Activated CD4-positive, alpha-beta T cell treated with anti-CD3 and anti-CD28 coated beads, Interleukin-2, amount 50 U/mL, for 16 hours (primary cell): Measurements from ENCODE around the gene NSFL1C.

Experiments used
- DNase-seq: peaks from one replicate; pipeline ENCODE4 v3.0.0-alpha.2; 2020

The NSFL1C gene

GRCh38 chr20:1484438-1485116, 17.9 kb upstream of the NSFL1C start:
- no peak for DNase-seq

- DNase-seq = no peak
These were observed 13.4 kb upstream of the NSFL1C start for GRCh38 chr20:1479831-1480595.

GRCh38 chr20:1478566-1478965, 11.9 kb upstream of the NSFL1C start:
- DNase-seq = no peak

- no peak for DNase-seq
These were observed 11.3 kb upstream of the NSFL1C start for GRCh38 chr20:1477896-1478490.

- DNase-seq = no peak
These were observed 8.4 kb upstream of the NSFL1C start for GRCh38 chr20:1474817-1475603.

GRCh38 chr20:1474325-1474724, 7.7 kb upstream of the NSFL1C start:
- no peak for DNase-seq

DNA sequence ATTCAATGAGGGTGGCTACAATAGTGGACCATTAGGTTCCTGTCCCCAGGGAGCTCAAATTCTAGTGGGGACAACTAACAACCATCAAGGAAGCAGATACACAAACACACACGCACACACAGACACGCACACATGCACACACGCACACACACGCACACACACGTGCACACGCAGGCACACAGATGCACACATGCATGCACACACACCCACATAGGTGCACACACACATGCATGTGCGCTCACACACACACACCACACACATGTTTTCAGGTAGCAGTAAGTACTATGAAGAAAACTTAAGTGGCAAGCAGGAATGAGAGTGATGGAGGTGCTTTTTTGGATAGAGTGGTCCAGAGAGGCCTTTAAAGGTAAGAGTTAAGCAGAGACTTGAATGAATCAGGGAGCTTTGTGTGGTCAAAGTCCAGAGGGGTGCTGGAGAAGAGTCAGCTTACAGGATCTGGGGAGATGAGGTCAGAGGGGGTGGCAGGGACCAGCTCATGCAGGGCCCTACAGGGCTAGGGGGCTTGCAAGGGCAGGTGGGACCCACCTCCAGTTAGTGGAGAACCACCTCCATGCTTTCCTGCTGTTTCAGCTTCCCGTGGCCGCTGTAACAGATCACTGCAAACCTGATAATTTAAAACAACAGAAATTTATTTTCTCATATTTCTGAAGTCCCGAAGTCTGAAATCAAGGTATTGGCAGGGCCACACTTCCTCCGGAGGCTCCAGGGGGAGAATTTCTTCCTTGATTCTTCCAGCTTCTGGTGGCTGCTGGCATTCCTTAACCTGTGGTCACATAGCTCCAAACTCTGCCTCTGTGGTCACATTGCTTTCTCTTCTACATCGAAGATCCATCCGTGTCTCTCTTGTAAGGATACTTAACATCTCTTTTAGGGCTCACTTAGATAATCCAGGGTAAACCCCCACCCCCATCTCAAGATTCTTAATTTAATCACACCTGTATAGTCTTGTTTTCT, 6.9 kb upstream of the NSFL1C start:
- no peak for DNase-seq

DNA sequence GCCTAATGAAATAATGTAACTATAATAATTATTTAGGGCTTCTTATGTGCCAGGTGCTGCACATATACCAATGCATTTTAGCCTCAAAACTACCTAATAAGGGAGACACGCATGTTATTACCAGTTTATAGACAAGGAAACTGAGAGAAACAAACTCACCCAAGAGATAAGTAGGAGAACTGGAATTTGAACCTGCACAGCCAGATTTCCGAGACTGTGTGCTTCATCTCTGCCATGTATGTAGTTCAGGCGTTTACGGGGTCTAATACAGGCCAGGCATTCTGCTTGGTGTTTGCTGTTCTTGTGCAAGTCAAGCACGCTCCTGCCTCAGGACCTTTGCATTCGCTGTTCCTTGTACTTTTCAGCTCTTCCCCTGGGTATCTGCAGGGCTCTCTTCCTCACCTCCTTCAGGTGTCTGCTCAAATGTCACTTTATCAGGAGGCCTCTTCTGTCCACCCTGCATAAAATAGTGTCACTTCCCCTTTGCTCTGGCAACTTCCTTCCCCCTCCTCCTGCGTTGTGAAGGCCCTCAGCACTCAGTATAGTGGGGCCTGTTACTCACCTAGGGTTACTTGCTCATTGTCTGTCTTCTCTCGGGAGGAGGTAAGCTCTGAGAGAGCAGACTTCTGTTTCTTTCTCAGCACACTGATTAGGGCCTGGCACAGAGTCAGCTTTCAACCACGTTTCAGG, 6.1 kb upstream of the NSFL1C start:
- no peak for DNase-seq

DNA sequence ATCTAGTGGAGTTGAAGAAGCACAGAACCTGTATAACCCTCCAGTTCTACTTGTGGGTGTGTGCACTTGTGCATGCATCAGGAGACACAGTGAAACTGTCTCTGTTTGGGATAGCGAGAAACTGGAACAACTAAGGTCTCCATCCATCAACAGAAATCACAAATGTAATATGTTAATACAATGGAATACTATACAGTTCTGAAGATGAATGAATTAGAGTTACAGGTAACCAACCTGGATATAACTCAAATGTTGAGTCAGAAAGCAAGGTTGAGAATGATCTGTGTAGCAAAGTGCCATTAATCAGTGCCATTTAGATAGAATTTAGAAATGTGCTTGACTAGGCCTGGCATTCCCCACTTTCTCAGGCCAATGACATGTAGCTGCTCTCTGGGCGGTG, 4.6 kb upstream of the NSFL1C start:
- DNase-seq = no peak

GRCh38 chr20:1469925-1470571, 3.4 kb upstream of the NSFL1C start:
- DNase-seq = peak; percentile 32

GRCh38 chr20:1469306-1469905, 2.8 kb upstream of the NSFL1C start:
- no peak for DNase-seq

GRCh38 chr20:1468117-1468624, 1.5 kb upstream of the NSFL1C start:
- DNase-seq = no peak

- no peak for DNase-seq
These were observed 887 bp upstream of the NSFL1C start for GRCh38 chr20:1467355-1468116.

GRCh38 chr20:1467082-1467354, 369 bp upstream of the NSFL1C start:
- no peak for DNase-seq

DNA sequence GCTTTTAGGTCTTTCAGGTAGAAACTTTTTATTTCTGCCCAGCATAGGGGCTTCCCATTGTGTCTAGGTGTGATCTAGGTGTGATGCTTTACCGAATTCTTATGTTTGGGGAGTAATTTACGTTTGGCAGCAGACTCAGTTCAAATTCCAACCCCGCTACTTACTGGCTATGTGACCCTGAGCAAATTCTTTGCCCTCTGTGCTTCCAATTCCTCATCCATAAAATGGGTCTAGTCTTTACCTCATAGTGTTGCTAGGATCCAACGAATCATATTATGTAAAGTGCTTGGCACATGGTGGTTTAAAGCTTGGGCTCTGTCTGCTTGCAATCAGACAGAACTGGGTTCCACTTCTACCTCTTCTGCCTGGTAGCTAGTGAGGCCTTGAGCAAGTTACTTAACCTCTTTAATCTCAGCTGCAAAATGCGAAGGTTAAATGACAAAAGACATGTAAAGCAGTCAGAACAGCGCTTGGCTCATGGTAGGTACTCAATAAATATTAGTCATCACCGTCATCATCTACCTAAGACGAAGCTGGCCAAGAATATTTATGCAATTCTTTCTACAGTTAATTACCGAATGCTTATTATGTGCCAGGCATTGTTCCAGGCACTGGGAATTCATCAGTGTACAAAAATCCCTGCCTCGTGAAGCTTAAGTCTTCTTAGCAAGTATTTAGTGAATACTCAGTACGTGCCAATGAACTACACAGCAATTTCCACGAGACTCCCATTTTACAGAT, 1.0 kb downstream of the NSFL1C start:
- DNase-seq = no peak

- peak; percentile 35 for DNase-seq
These were observed 2.6 kb downstream of the NSFL1C start for GRCh38 chr20:1463971-1464570.

DNA sequence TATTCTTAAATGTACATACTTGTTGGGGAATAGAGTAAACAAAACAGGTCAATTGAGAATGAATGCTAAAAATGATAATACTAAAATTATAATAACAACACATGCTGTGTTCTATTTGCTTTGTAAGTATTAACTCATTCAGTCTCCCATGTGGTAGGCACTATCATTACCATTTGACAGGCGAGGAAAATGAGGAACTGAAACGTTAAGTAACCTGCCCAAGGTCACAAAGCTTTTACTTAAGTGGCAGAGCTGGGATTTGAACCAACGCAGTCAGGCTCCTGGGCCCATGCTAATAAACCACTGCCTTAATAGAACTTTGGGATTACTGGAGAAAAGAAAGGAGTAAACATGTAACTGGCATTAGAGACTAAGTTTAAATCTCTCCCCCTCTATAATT, 3.8 kb downstream of the NSFL1C start:
- no peak for DNase-seq

- no peak for DNase-seq
These were observed 4.6 kb downstream of the NSFL1C start for GRCh38 chr20:1462001-1462400.

- DNase-seq = no peak
These were observed 6.4 kb downstream of the NSFL1C start for GRCh38 chr20:1460275-1460674.
